NCI-H2227 (cell line): ENCODE results near the gene ERGIC1.
"Not testable (repeated sequence)": the region's sequence is repeated elsewhere in the genome, so short reads cannot be mapped to it uniquely, and the experiment has no call there.

Source experiments
- DNase-seq: peaks from one replicate; lab custom pipeline; 2025; ENCODE audit not compliant: unreplicated experiment; lab: John Stamatoyannopoulos, UW

ERGIC1 gene, protein sequence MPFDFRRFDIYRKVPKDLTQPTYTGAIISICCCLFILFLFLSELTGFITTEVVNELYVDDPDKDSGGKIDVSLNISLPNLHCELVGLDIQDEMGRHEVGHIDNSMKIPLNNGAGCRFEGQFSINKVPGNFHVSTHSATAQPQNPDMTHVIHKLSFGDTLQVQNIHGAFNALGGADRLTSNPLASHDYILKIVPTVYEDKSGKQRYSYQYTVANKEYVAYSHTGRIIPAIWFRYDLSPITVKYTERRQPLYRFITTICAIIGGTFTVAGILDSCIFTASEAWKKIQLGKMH

DNA sequence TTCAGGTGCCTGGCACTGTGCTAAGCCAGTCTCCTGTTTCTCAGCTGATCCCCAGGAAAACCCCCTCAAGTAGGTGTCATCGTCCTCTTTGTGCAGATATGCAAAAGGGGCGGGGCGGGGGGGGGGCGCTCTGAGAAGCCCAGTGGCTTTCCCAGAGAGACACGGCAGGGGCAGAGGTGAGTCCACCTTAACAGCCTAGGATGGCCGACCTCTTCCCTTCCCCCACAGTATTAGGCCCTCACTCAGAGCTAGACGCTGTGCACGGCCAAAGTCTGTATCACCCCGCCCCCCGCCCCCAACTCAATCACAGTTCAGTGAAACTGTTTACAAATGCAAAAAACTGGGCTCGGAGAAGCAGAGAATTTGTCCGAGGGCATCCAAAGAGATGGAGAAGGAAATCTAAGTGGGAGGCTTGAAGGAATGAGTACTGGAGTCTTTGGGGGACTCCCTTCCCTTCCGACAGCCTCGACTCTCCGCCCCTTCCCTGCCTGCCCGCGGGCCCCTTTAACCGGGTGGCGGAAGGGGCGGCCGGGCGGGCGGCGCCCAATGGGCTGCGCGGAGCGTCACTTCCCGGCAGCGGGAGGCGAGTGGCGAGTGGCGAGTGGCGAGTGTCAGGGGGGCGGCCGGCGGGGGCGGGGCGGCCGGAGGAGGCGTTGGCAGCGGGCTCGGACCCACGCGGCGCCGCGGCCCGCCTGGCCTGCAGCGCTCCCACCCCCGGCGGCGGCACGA is at the start of gene ERGIC1:
TSS of gene ERGIC1 (plus strand) at position 566 of the 729 bp plus-strand sequence. CDS start at position 729, 163 bp downstream.
- peak; percentile 75 for DNase-seq

DNA sequence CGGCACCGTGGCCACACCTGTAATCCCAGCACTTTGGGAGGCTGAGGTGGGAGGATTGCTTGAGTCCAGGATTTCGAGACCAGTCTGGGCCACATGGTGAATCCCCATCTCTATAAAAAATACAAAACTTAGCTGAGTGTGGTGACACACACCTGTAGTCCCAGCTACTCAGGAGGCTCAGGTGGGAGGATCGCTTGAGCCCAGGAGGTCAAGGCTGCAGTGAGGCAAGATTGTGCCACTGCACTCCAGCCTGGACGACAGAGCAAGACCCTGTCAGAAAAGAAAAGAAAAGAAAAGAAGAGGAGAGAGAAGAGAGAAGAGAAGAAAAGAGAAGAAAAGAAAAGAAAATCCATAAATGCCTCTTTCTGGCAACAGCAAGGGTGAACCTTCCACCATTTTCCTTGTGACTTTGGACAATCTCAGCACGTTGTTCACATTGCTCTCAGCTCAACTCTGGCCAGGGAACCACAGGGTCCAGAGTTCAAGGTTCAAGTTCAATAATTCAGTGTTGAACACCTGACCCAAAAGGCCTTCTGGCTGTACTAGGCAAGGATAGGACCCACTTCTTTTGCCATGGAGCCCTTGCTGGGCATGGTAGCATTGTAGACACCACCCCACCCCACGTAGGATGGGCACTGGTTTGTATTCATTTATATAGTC is 48.5 kb upstream of the ERGIC1 start:
- no peak for DNase-seq

DNA sequence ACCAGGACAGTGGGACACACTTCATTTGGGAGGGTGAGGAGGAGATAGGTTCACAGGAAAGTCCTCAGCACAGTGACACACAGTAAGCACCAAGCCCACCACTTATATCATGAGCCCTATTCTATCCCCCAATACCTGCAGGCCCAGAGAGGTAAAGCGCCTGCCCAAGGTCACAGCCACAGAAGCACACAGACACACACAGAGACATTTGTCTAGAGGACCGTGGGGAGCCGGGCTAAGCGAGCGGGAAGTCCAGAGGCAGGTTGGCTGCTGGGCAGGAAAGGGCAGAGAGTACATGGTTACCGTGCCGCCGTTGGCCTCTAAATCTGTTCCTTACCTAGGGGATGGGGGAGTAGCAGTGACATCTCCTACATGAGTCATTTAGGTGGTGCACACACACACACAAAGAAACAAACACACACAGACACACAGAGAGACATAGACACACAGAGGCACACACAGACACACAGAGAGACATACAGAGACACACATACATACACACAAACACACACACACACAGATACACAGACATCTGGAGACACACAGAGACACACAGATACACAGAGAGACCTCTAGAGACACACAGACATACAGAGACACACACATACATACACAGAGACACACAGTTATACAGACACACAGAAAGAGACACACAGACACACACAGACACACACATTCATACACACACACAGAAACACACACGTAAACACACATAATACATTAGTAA is 47.2 kb upstream of the ERGIC1 start:
- DNase-seq = no peak

DNA sequence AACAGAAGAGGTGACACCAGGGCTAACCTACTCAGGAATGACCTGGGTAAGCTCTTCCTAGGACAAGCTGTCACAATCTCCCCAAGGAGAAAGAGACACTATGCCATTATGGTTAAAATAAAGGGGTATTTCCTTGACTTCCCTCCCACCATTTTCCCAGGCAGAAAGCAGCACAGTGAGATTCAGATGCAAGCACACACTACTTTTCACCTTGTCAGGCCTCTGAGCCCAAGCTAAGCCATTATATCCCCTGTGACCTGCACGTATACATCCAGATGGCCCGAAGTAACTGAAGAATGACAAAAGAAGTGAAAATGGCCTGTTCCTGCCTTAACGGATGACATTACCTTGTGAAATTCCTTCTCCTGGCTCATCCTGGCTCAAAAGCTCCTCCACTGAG is 46.5 kb upstream of the ERGIC1 start:
- not testable (repeated sequence) for DNase-seq

- no peak for DNase-seq
Observed at GRCh38 chr5:172788771-172789686, 45.0 kb upstream of the ERGIC1 start.

DNA sequence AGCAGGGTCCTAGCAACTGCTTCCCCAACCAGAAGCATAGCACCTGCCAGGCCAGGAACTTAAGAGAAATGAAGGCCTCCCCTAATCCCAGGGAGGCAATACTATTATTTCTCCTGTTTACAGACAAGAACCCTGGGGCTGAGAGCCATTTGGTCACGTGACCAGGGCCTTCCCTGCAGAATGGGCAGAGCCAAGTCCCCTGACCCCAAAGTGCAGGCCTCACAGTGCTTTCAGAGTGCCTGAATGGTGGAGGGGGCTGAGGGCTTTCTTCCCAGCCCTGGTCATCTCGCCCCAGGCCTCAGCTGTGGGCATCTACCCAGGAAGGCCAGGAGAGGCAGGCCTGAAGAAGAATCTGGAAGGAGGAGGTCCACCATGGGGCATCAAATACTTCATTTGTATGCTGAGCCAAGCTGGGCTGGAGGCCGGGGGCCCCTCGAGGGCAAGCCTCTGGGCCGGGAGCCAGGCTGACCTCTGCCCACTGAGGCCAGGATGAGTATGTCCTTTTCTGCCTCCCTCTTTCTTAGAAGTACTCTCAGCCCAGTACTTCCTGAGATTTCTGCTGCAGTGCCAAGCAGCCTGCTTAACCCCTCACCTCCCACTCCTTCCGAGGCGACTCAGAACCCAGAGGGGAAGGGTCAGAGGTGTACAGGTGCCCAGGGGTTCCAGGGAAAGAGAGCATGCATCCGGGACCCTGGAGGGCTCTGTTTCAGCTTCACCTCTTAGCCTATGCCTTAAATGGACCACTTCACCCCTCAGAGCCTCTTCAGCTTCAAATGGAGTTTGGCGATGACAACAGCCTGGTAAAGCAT is 44.2 kb upstream of the ERGIC1 start:
- DNase-seq = no peak

DNA sequence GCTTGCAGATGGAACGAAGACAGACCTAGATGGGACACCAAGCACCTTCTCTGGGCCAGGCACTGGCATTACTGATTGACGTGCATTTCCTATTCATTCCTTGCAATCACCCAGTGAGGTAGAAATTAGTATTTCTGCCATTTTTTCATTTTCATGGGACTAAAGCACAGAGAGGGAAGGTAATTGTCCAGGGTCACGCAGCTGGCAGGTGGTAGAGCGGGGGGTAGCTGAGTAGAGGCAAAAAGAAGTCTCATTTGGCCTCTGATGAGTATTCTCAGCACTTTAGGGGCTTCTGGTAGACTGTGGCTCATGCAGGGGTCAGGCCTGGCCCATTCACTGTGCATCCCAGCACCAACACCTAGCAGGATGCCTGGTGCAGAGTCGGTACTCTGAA is 43.6 kb upstream of the ERGIC1 start:
- no peak for DNase-seq

- DNase-seq = no peak
Observed at GRCh38 chr5:172791286-172791685, 42.8 kb upstream of the ERGIC1 start.

- no peak for DNase-seq
Observed at GRCh38 chr5:172791726-172792445, 42.2 kb upstream of the ERGIC1 start.

DNA sequence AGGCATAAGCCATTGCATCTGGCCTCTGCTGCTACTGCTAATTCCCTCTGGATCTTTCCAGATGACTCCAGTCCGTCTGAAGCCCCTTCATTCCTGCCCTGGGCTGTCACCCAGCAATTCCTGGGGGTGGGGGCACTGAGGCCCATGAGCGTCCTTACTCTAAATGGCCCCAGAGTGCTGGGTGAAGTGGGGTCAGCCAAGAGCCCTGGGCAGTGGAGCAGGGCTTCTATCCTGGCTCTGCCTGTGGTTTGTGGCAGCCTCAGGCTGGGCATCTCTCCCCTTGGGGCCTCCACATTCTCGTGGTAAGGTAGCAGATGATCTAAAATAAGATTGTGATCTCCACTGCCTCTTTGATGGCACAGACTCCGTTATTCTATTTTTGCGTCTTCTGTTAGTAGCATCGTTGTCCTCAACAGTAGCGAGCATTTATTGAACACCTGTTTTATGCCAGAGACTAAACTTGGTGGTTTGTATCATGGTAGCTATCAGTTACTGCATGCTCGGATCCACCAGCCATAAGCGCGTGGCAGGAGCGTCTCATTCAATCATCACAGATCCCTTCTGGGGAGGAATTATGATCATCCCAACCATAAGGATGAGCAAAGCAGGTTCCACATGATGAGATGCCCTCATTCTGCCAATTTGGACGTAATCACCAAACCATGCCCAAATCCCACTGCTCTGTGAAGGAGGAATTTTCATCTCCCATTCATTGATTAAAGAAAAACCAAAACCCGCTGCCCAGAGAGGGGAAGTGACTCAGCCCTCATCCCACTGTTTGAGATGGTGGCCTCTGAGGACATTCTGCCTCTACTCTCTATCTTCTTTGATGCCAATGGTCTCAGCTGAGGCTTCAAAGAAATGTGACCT is 41.1 kb upstream of the ERGIC1 start:
- no peak for DNase-seq

GRCh38 chr5:172793577-172794488 is 40.2 kb upstream of the ERGIC1 start:
- no peak for DNase-seq

GRCh38 chr5:172795318-172795977 is 38.6 kb upstream of the ERGIC1 start:
- DNase-seq = no peak

DNA sequence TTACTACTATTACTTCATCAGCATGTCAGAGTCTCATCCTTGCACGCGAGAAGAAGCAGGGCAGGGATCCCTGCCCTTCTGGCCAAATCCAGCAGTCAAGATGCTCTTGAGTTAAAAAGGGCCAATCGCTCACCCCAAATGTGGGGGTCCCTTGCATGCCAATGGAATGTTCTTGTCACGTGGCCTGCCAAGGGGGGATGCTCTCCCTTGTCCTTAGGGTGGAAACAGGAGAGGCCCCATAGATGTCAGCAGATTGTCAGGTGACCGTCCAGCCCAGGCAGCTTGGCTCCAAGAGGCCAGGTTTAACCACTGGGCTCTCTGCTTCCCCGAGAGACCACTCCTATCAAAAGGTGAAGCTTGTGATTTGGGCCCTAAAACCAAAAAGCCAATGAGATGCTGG is 37.7 kb upstream of the ERGIC1 start:
- no peak for DNase-seq

DNA sequence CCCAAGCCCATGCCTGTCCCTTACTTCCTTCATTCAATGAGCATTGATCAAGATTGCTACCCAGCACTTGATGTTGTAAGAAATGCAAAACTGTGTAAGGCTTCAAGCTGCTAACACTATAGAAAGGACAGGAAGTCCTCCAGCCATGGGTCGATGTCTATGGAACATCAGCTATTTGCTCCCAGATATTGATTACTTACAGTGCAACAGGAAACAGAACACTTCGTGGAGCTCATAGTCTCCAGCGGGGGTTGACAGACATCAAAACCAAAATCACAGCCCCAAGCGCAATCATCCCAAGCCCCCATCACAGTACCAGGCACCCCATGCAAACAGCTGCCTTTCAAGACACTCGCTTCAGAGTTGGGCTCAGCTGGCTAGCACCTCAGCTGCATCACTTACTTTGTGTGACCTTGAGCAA is 36.3 kb upstream of the ERGIC1 start:
- no peak for DNase-seq

- no peak for DNase-seq
Observed at GRCh38 chr5:172798422-172799215, 35.4 kb upstream of the ERGIC1 start.

DNA sequence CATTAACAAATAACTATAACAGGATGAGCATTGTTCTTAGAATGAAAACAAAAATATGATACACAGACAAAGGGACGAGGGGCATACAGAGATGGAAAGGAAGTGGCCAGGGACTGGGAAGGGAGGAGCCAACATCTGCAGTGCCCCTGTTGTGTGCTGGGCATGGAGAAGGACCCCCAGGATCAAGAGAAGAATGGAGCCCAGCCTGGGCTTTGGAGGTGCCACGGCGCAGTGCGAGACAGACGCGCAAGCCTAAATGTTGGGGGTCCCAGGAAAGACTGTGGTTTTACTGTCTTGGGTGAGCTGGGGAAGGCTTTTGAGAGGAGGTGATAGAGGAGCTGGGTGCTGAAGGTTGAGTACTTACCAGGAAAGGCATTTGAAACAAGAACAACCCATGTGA is 34.6 kb upstream of the ERGIC1 start:
- no peak for DNase-seq
